ENCODE measurements around the gene PPP2R5D. TPM values are rescaled to one million over a fixed set of nuclear protein-coding genes. Genes with fewer than 3 reads are reported as not detected.
"Not testable (repeated sequence)": the region's sequence is repeated elsewhere in the genome, so short reads cannot be mapped to it uniquely, and the experiment has no call there.

Gene PPP2R5D
- total and polyA plus RNA-seq, 2 donors from 2014 or later: 21.8 to 22.6 TPM

- DNase-seq (no peak), FAIRE-seq (no peak)
- Histone ChIP-seq H3K9me3 (ENCODE audit: control insufficient read depth in 2 of 3, insufficient read depth in 1 of 3, low read length in 3 of 3) (no peaks in the 10 kb centered on the region), H3K36me3 (ENCODE audit: control insufficient read depth in 2 of 3, insufficient read depth in 3 of 3, low read length in 3 of 3) (no peaks in the 10 kb centered on the region), H3K4me3 (ENCODE audit: low read length in 3 of 3) (no peak overlapping the region), H3K4me1 (ENCODE audit: control insufficient read depth in 2 of 3, insufficient read depth in 2 of 3, low read depth in 1 of 3, low read length in 3 of 3) (no peaks in the 10 kb centered on the region), H3K27me3 (ENCODE audit: control insufficient read depth, insufficient read depth, low read length) (no peaks in the 10 kb centered on the region), H3K27ac (ENCODE audit: low read depth in 2 of 2, low read length in 2 of 2) (no peak overlapping the region), H3K9ac (ENCODE audit: low read length in 3 of 3) (no peak overlapping the region)
- TF ChIP-seq CTCF (IDR thresholded peaks at IDR 0.05; ENCODE audit: borderline replicate concordance, extremely low read depth, insufficient read depth): no peak
- intact Hi-C loops (cut with DNase I): no loop called here
Observed at GRCh38 chr6:42947950-42948349, 36.4 kb upstream of the PPP2R5D start.

GRCh38 chr6:42952389-42952788 is 32.0 kb upstream of the PPP2R5D start:
- H3K27me3 ChIP-seq (ENCODE audit: control insufficient read depth, insufficient read depth, low read length): no peaks in the 10 kb centered on the region
- intact Hi-C loops (cut with DNase I): no loop called here
- no peaks in the 10 kb centered on the region for H3K36me3 ChIP-seq (ENCODE audit: control insufficient read depth in 2 of 3, insufficient read depth in 3 of 3, low read length in 3 of 3)
- TF ChIP-seq CTCF (IDR thresholded peaks at IDR 0.05; ENCODE audit: borderline replicate concordance, extremely low read depth, insufficient read depth): no peak
- FAIRE-seq: no peak
- H3K9me3 ChIP-seq (ENCODE audit: control insufficient read depth in 2 of 3, insufficient read depth in 1 of 3, low read length in 3 of 3): no peaks in the 10 kb centered on the region
- no peaks in the 10 kb centered on the region for H3K4me1 ChIP-seq (ENCODE audit: control insufficient read depth in 2 of 3, insufficient read depth in 2 of 3, low read depth in 1 of 3, low read length in 3 of 3)
- H3K9ac ChIP-seq (ENCODE audit: low read length in 3 of 3): no peak overlapping the region
- no peak overlapping the region for H3K27ac ChIP-seq (ENCODE audit: low read depth in 2 of 2, low read length in 2 of 2)
- DNase-seq: no peak
- H3K4me3 ChIP-seq (ENCODE audit: low read length in 3 of 3): no peak overlapping the region

GRCh38 chr6:42954405-42954804 is 30.0 kb upstream of the PPP2R5D start:
- H3K36me3 ChIP-seq (ENCODE audit: control insufficient read depth in 2 of 3, insufficient read depth in 3 of 3, low read length in 3 of 3); H3K9me3 ChIP-seq (ENCODE audit: control insufficient read depth in 2 of 3, insufficient read depth in 1 of 3, low read length in 3 of 3); H3K4me3 ChIP-seq (ENCODE audit: low read length in 3 of 3); H3K9ac ChIP-seq (ENCODE audit: low read length in 3 of 3); DNase-seq; intact Hi-C loops (cut with DNase I); H3K27me3 ChIP-seq (ENCODE audit: control insufficient read depth, insufficient read depth, low read length); H3K27ac ChIP-seq (ENCODE audit: low read depth in 2 of 2, low read length in 2 of 2); FAIRE-seq; H3K4me1 ChIP-seq (ENCODE audit: control insufficient read depth in 2 of 3, insufficient read depth in 2 of 3, low read depth in 1 of 3, low read length in 3 of 3): not testable (repeated sequence)

GRCh38 chr6:42958125-42958524 is 26.2 kb upstream of the PPP2R5D start:
- peaks cover 0 to 8% (median 0%) of the 10 kb centered on the region in 3 donors for H3K4me1 ChIP-seq (ENCODE audit: control insufficient read depth in 2 of 3, insufficient read depth in 2 of 3, low read depth in 1 of 3, low read length in 3 of 3)
- intact Hi-C loops (cut with DNase I): no loop called here
- no peak overlapping the region for H3K27ac ChIP-seq (ENCODE audit: low read depth in 2 of 2, low read length in 2 of 2)
- no peaks in the 10 kb centered on the region for H3K9me3 ChIP-seq (ENCODE audit: control insufficient read depth in 2 of 3, insufficient read depth in 1 of 3, low read length in 3 of 3)
- H3K36me3 ChIP-seq (ENCODE audit: control insufficient read depth in 2 of 3, insufficient read depth in 3 of 3, low read length in 3 of 3): no peaks in the 10 kb centered on the region
- H3K27me3 ChIP-seq (ENCODE audit: control insufficient read depth, insufficient read depth, low read length): no peaks in the 10 kb centered on the region
- TF ChIP-seq CTCF (IDR thresholded peaks at IDR 0.05; ENCODE audit: borderline replicate concordance, extremely low read depth, insufficient read depth): no peak
- no peak overlapping the region for H3K4me3 ChIP-seq (ENCODE audit: low read length in 3 of 3)
- FAIRE-seq: no peak
- no peak for DNase-seq
- no peak overlapping the region for H3K9ac ChIP-seq (ENCODE audit: low read length in 3 of 3)
